HEK293 (cell line): Measurements from ENCODE around the gene PPP3CA.

Source experiments
- CTCF ChIA-PET: fragments of 350-600 bp; formaldehyde crosslinking; extraction: SDS; loops from one replicate; lab custom pipeline; 2021; ENCODE audit warnings: antibody characterized with exemption; lab: Yijun Ruan, JAX
- POLR2A ChIA-PET: fragments of 300-600 bp; formaldehyde crosslinking; extraction: SDS; loops from one replicate; lab custom pipeline; 2020; ENCODE audit warnings: antibody characterized with exemption, inconsistent platforms; lab: Yijun Ruan, JAX
- H3K27ac ChIP-seq: fragments of 200-500 bp; sonication (Bioruptor generic); 2 replicates; pipeline ENCODE4 v1.5.1; 2014; ENCODE audit warnings: low read depth, low read length, control low read depth, inconsistent platforms; ENCODE audit errors: extremely low read depth
- H3K36me3 ChIP-seq, 2 experiments: fragments of 200-500 bp in 1 of 2; sonication (Bioruptor generic) in 1 of 2; 1 replicate in 1 of 2; 2 replicates in 1 of 2; pipeline ENCODE4 v1.5.1; 2014 to 2017; ENCODE audit warnings: inconsistent platforms in 2 of 2, low read length in 2 of 2; ENCODE audit not compliant: control insufficient read depth in 2 of 2, insufficient read depth in 1 of 2
- H3K4me1 ChIP-seq: fragments of 200-500 bp; sonication (Bioruptor generic); 2 replicates; pipeline ENCODE4 v1.5.1; 2014; ENCODE audit warnings: mild to moderate bottlenecking, low read length, inconsistent platforms; ENCODE audit not compliant: control insufficient read depth, insufficient read depth
- H3K4me3 ChIP-seq: 2 replicates; pipeline ENCODE4 v1.5.1; 2011; ENCODE audit warnings: low read depth, mild to moderate bottlenecking, control low read depth, low read length, moderate library complexity
- H3K9me3 ChIP-seq: fragments of 200-500 bp; sonication (Bioruptor generic); 2 replicates; pipeline ENCODE4 v1.5.1; 2014; ENCODE audit warnings: low read depth, low read length, inconsistent platforms; ENCODE audit not compliant: control insufficient read depth, insufficient read depth
- MZF1 ChIP-seq: fragments of 450-650 bp; formaldehyde crosslinking; IDR thresholded peaks from 2 replicates; pipeline ENCODE4 v1.5.1; 2017; ENCODE audit warnings: missing biosample characterization, missing genetic modification characterization, borderline replicate concordance
- OSR2 ChIP-seq: fragments of 450-650 bp; formaldehyde crosslinking; IDR thresholded peaks from 2 replicates; pipeline ENCODE4 v1.5.1; 2016; ENCODE audit warnings: missing biosample characterization, missing genetic modification characterization
- ZFP69B ChIP-seq: fragments of 450-650 bp; formaldehyde crosslinking; IDR thresholded peaks from 2 replicates; pipeline ENCODE4 v1.5.1; 2016; ENCODE audit warnings: missing biosample characterization, missing genetic modification characterization
- ZNF112 ChIP-seq: fragments of 450-650 bp; formaldehyde crosslinking; IDR thresholded peaks from 2 replicates; pipeline ENCODE4 v1.5.0; 2017; ENCODE audit warnings: missing biosample characterization, missing genetic modification characterization
- ZNF114 ChIP-seq: fragments of 450-650 bp; formaldehyde crosslinking; IDR thresholded peaks from 2 replicates; pipeline ENCODE4 v1.5.0; 2017; ENCODE audit warnings: missing biosample characterization, missing genetic modification characterization
- ZNF138 ChIP-seq: fragments of 450-650 bp; formaldehyde crosslinking; IDR thresholded peaks from 2 replicates; pipeline ENCODE4 v1.5.1; 2016; ENCODE audit warnings: missing biosample characterization, missing genetic modification characterization, borderline replicate concordance
- ZNF223 ChIP-seq: fragments of 450-650 bp; formaldehyde crosslinking; IDR thresholded peaks from 2 replicates; pipeline ENCODE4 v1.5.1; 2016; ENCODE audit warnings: missing biosample characterization, missing genetic modification characterization
- ZNF302 ChIP-seq: fragments of 450-650 bp; formaldehyde crosslinking; IDR thresholded peaks from 2 replicates; pipeline ENCODE4 v1.5.1; 2016; ENCODE audit warnings: missing biosample characterization, missing genetic modification characterization, low read depth
- ZNF311 ChIP-seq: fragments of 450-650 bp; formaldehyde crosslinking; IDR thresholded peaks from 2 replicates; pipeline ENCODE4 v1.5.1; 2017; ENCODE audit warnings: missing biosample characterization, missing genetic modification characterization, borderline replicate concordance
- ZNF433 ChIP-seq: fragments of 450-650 bp; formaldehyde crosslinking; IDR thresholded peaks from 2 replicates; pipeline ENCODE4 v1.5.1; 2016; ENCODE audit warnings: missing biosample characterization, missing genetic modification characterization, low read depth
- ZNF585B ChIP-seq: fragments of 450-650 bp; formaldehyde crosslinking; IDR thresholded peaks from 2 replicates; pipeline ENCODE4 v1.5.1; 2016; ENCODE audit warnings: missing biosample characterization, missing genetic modification characterization
- ZNF785 ChIP-seq: fragments of 450-650 bp; formaldehyde crosslinking; IDR thresholded peaks from 2 replicates; pipeline ENCODE4 v1.5.1; 2016; ENCODE audit warnings: missing biosample characterization, missing genetic modification characterization
- ZXDB ChIP-seq: fragments of 450-650 bp; formaldehyde crosslinking; IDR thresholded peaks from 2 replicates; pipeline ENCODE4 v1.5.1; 2016; ENCODE audit warnings: missing biosample characterization, missing genetic modification characterization
- TF ChIP-seq, protein P1 (sequence below): fragments of 450-650 bp; formaldehyde crosslinking; IDR thresholded peaks from 2 replicates; pipeline ENCODE4 v1.5.1; 2016; ENCODE audit warnings: missing biosample characterization, missing genetic modification characterization, low read depth
- TF ChIP-seq, protein P2 (sequence below): fragments of 450-650 bp; formaldehyde crosslinking; IDR thresholded peaks from 2 replicates; pipeline ENCODE4 v1.5.1; 2016; ENCODE audit warnings: missing biosample characterization, missing genetic modification characterization, borderline replicate concordance
- TF ChIP-seq, protein P3 (sequence below): fragments of 450-650 bp; formaldehyde crosslinking; IDR thresholded peaks from 2 replicates; pipeline ENCODE4 v1.5.0; 2017; ENCODE audit warnings: missing biosample characterization, missing genetic modification characterization, borderline replicate concordance

The PPP3CA gene

DNA sequence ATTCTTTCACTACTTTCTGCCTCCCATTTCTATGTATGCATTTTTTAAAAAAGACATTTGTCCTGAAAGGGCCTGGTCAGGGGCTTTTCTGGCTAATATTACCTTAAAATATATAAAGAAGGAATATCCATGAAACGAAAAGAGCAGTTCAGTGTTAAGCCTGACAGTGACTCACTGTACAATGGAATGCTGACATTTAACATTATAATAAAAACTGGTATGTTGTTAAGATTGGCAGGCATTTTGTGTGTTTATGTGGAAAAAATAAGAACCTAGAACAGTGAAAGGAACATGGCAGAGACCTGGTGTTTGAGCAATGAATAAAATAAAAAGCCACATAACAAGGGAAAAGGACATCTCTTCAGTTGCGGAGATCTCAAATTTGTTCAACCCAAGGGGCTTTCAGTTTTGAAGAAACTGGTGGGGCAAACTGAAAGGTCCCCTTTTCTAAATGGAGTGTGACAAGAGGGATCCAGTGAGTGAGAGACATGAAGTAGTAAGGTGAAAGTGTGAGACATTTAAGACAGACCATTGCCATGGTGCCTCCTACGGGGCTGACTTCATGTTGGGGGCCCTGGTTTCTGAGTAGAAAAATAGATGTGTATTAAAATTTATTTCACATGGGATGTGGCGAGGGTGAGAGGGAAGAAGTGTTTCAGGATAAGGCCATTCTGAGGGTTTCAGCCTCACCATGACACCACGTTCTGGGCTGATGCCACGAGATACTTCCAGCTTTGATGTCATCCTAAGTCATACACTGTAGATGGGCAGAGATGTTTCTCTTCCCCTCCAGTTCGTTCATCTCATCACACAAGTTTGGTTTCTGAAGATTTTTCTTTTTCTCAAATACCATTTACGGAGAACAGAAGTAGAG, 324.9 kb downstream of the PPP3CA start (continued):
- TF ChIP-seq ZNF223 (tag by site-specific recombination) (no peak), ZNF114 (tag by site-specific recombination) (no peak), ZNF112 (tag by site-specific recombination) (no peak)

DNA sequence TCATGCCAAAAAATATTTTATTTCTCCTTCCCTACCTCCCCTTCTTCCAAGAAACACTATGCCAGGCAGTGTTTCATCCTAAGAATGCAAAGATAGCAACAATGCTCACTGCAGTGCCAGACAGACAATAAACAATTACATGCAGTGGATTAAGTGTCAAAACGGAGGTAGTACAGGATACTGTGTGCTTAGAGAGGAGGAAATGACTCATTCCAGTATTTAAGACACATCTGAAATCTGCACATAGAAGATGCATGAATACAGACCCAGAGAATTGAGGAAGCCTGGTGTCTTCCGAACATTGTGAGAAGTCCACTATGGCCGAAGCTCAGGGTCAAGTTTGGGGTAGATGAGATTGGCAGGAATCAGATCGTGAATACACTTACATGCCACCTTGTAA, 326.4 kb downstream of the PPP3CA start:
- H3K9me3 ChIP-seq = no peaks in the 10 kb centered on the region
- no peaks in the 10 kb centered on the region for H3K4me1 ChIP-seq
- POLR2A ChIA-PET = no interaction called here
- no peak for TF ChIP-seq ZXDB
- no peak for TF ChIP-seq ZNF433 (tag by site-specific recombination)
- no peak for TF ChIP-seq ZNF138 (tag by site-specific recombination)
- TF ChIP-seq MZF1 (tag by site-specific recombination) = no peak
- no peak for TF ChIP-seq ZFP69B (tag by site-specific recombination)
- TF ChIP-seq, protein P1, sequence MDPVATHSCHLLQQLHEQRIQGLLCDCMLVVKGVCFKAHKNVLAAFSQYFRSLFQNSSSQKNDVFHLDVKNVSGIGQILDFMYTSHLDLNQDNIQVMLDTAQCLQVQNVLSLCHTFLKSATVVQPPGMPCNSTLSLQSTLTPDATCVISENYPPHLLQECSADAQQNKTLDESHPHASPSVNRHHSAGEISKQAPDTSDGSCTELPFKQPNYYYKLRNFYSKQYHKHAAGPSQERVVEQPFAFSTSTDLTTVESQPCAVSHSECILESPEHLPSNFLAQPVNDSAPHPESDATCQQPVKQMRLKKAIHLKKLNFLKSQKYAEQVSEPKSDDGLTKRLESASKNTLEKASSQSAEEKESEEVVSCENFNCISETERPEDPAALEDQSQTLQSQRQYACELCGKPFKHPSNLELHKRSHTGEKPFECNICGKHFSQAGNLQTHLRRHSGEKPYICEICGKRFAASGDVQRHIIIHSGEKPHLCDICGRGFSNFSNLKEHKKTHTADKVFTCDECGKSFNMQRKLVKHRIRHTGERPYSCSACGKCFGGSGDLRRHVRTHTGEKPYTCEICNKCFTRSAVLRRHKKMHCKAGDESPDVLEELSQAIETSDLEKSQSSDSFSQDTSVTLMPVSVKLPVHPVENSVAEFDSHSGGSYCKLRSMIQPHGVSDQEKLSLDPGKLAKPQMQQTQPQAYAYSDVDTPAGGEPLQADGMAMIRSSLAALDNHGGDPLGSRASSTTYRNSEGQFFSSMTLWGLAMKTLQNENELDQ (tag by site-specific recombination) = no peak
- TF ChIP-seq ZNF785 (tag by site-specific recombination) = no peak
- TF ChIP-seq, protein P2, sequence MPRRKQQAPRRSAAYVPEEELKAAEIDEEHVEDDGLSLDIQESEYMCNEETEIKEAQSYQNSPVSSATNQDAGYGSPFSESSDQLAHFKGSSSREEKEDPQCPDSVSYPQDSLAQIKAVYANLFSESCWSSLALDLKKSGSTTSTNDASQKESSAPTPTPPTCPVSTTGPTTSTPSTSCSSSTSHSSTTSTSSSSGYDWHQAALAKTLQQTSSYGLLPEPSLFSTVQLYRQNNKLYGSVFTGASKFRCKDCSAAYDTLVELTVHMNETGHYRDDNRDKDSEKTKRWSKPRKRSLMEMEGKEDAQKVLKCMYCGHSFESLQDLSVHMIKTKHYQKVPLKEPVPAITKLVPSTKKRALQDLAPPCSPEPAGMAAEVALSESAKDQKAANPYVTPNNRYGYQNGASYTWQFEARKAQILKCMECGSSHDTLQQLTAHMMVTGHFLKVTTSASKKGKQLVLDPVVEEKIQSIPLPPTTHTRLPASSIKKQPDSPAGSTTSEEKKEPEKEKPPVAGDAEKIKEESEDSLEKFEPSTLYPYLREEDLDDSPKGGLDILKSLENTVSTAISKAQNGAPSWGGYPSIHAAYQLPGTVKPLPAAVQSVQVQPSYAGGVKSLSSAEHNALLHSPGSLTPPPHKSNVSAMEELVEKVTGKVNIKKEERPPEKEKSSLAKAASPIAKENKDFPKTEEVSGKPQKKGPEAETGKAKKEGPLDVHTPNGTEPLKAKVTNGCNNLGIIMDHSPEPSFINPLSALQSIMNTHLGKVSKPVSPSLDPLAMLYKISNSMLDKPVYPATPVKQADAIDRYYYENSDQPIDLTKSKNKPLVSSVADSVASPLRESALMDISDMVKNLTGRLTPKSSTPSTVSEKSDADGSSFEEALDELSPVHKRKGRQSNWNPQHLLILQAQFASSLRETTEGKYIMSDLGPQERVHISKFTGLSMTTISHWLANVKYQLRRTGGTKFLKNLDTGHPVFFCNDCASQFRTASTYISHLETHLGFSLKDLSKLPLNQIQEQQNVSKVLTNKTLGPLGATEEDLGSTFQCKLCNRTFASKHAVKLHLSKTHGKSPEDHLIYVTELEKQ (tag by site-specific recombination) = no peak
- no peak for TF ChIP-seq ZNF311 (tag by site-specific recombination)
- TF ChIP-seq, protein P3, sequence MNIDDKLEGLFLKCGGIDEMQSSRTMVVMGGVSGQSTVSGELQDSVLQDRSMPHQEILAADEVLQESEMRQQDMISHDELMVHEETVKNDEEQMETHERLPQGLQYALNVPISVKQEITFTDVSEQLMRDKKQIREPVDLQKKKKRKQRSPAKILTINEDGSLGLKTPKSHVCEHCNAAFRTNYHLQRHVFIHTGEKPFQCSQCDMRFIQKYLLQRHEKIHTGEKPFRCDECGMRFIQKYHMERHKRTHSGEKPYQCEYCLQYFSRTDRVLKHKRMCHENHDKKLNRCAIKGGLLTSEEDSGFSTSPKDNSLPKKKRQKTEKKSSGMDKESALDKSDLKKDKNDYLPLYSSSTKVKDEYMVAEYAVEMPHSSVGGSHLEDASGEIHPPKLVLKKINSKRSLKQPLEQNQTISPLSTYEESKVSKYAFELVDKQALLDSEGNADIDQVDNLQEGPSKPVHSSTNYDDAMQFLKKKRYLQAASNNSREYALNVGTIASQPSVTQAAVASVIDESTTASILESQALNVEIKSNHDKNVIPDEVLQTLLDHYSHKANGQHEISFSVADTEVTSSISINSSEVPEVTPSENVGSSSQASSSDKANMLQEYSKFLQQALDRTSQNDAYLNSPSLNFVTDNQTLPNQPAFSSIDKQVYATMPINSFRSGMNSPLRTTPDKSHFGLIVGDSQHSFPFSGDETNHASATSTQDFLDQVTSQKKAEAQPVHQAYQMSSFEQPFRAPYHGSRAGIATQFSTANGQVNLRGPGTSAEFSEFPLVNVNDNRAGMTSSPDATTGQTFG = no peak
- TF ChIP-seq ZNF585B (tag by site-specific recombination) = no peak
- TF ChIP-seq ZNF302 (tag by site-specific recombination) = no peak
- TF ChIP-seq OSR2 = no peak
- TF ChIP-seq, all 188 proteins: peak for 0
- H3K27ac ChIP-seq = no peak overlapping the region
- no peak overlapping the region for H3K4me3 ChIP-seq
- no peaks in the 10 kb centered on the region for H3K36me3 ChIP-seq
- CTCF ChIA-PET = no interaction called here
